Activated T-cell treated with anti-CD3 and anti-CD28 coated beads for 1 hour (primary cell): ENCODE measurements around the gene GPLD1.
"Not testable (repeated sequence)": the region's sequence is repeated elsewhere in the genome, so short reads cannot be mapped to it uniquely, and the experiment has no call there.

Source experiments
- DNase-seq: peaks from one replicate; pipeline ENCODE4 v3.0.0-alpha.2; 2020; ENCODE audit warnings: low read depth

GPLD1 gene

GRCh38 chr6:24453921-24454320 is 35.5 kb downstream of the GPLD1 start:
- DNase-seq, result no peak

DNA sequence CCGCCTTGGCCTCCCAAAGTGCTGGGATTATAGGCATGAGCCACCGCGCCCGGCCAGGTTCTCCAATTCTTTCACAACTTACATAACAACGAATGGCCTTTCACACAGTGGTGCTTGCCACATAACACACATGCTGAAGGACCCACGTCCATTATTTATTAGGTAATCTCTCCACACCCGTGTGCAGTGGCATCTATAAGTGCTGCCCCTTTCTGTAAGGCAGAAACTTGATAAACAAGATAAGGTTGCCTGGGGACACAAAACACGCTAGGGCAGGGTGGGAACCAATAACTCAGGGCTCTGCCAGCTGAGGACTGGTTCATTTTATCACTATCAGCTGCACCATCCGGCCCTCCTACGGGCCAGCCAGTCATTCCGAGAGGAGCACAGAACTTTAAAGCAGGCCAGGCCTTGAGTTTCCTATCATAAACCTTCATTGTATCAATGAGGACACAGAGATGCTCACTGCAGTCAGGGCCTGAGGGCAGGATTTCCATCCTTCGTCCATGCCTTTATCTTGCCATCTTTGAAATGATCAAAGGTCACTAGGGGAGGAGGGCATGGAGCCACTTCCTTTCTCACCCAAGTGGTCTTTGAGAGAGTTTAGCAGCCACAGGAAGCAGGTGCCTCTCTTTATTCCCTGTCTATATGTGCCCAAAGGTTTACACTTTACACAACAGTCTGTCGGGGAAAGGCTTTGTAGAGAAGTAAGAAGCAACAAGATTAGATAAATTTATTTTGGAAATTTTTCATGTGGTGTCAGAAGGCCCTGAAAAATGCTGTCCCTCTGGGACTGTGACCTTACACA is 37.6 kb downstream of the GPLD1 start:
- no peak for DNase-seq

- no peak for DNase-seq
Observed at GRCh38 chr6:24448828-24449525, 40.4 kb downstream of the GPLD1 start.

DNA sequence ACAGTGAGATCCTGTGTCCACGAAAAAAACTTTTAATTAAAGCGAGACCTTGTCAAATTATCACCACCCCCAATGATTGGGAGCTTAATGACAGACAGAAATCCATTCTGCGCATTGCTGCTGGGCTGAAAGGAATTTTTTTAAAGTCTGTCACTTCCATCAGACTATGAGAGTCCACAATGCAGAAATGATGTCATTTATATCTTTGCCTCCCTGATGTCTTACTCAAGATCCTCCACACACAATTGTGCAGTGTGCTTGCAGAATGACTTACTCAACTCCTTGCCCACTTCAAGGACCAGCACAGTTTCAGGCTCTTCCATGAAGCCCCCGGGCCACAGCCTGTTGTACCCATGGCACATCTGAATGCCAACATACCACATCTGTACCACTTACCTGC is 41.0 kb downstream of the GPLD1 start:
- no peak for DNase-seq

- DNase-seq, result no peak
Observed at GRCh38 chr6:24446670-24447069, 42.7 kb downstream of the GPLD1 start.

DNA sequence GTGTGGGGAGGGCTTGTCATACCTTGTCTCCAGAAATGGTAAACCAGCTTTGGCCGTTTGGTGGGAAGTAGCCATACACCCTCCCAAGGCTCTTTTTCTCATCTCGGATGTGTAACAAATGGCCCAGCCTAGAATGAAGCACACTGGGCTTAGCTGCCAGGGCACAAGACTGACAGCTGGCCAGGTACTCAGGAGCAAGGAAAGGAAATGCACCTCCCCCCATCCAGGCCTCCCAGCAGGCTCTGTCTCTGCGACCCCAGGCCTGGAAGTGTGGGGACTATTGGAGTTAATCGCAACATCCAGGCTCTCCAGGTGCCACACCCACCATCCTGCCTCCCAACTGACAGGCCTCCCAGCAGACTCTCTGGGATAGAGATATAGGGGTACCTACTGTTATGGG is 43.7 kb downstream of the GPLD1 start:
- DNase-seq, result no peak

- no peak for DNase-seq
Observed at GRCh38 chr6:24444588-24444987, 44.8 kb downstream of the GPLD1 start.

DNA sequence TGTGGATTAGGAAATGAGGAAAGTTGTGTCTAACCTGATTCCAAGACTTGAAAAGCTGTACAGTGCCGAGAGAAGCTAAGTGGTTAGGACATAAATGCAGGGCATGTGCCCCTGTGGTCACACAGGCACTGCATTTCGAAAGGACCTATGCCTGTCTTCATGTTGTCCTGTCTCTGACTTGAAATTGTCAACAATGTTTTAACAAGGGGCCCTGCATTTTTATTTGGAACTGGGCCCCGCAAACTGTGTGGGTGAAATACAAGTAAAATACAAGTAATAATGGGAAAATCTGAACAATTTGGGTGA is 47.8 kb downstream of the GPLD1 start:
- DNase-seq, result no peak

GRCh38 chr6:24440897-24441598 is 48.3 kb downstream of the GPLD1 start:
- DNase-seq, result no peak

DNA sequence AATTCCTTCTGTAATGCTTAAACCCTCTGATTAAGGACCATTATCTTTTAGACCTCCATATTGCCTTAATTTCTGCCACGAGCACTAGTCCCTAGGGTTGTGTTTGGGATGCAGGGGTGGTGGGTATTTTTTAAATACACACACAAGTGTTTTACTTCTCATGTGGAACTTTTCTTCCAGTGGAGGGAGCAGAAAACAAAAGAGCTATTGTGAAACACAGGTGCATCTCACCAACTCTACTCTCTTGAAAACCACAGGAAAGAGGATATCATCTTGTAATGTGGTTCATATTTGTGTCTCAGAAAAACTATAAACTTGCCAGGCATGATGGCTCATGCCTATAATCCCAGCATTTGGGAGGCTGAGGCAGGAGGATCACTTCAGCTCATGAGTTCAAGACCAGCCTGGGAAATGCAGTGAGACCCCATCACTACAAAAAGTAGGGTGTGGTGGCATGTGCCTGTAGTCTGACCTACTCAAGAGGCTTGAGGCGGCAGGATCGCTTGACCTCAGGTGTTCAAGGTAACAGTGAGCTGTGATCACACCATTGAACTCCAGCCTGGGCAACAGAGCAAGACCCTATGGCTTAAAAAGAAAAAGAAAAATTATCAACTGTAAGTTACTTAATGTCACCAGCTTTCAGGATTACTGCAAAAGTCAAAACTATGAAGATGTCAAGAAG is 49.4 kb downstream of the GPLD1 start:
- DNase-seq, result no peak

DNA sequence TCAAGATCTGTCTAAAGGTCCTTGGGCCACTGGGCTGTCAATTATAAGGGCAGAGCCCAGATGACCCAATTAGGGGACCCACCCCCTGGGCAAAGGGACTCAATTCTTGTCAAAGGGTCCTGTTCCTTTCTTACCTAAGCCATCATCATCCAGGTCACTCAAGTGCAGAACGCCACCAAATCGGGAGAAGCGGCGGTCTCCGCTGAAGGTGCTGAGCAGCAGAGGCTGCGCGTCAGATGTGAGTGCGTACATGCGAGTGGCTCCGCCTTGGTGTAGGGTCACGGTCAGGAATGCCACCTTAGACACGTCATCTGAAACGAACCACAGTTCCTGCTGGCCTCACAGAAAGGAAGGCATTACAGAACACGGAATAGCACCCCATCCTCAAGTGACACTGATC is 52.4 kb downstream of the GPLD1 start:
- DNase-seq, result no peak

DNA sequence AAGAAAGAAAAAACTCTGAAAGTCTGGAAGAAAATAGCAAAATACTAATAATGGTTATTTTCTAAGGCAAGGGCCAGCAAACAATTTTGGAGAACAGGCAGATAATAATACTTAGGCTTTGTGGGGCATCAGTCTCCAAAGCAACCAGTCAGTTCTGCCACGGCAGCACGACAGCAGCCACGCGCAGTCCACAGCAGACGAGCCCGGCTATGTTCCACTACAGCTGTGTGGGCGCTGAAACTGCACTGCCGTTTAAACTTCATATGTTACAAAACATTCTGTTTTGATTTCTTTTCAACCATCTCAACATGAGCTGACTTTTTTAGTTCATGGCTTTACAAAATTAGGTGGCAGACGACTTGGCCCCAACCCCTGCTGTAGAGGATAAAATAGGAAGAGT is 56.8 kb downstream of the GPLD1 start:
- no peak for DNase-seq

DNA sequence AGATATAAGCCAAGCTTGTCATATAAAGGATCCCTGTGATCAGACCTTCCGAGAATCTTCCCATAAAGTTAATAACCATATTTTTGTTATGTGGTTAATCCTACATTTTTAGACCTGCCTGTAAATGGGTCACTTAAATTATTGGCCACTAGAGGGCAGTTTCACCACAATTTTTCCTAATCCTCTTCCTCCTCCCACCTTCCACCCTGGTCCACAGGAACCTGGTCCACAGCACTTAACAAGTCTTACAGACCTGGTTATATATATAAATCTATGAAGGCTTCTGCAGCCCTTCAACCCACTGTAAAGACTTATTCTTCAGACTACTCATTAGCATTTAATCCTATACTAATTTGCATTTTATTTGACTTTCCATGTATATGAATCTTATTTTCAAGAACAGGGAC is 58.3 kb downstream of the GPLD1 start:
- DNase-seq, result no peak

GRCh38 chr6:24430086-24430485 is 59.3 kb downstream of the GPLD1 start:
- DNase-seq, result no peak

GRCh38 chr6:24429146-24429545 is 60.2 kb downstream of the GPLD1 start:
- no peak for DNase-seq

- no peak for DNase-seq
Observed at GRCh38 chr6:24428615-24429014, 60.8 kb downstream of the GPLD1 start.

- no peak for DNase-seq
Observed at GRCh38 chr6:24426729-24427446, 62.5 kb downstream of the GPLD1 start.

DNA sequence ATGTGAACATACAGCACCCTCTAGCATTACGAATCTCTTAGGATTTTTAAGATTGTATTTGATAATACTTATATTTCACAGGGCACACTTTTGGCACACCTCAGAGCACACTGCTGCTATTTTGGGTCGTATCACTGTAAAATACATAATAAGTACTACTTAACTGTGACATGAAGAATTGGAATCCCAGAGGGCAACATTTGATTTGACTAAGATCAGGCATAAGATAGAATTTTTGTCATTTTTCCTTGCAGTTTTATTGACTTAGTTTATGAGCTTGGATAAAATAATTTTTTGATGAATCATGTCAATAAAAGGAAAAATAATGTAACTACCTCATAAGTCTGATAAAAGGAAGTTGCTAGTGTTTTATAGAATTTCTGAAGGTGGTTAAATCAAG is 64.3 kb downstream of the GPLD1 start:
- DNase-seq, result no peak

DNA sequence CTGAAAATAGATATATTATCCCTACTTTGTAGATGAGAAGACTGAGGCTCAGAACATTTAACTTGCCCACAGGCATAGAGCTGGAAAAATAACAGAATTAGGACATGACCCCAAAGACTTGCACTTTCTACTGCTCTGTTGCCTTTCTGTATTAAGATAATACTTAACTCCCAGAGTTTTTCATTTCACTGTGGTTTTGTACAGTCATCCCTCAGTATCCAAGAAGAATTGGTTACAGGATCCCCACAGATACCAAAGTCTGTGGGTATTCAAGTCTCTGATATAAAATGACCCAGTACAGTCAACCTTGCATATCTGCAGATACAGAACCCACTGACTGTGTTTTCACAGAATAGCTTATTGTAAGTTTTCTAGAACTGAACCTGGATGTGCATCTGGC is 69.9 kb downstream of the GPLD1 start:
- DNase-seq, result no peak

GRCh38 chr6:24415753-24416152 is 73.6 kb downstream of the GPLD1 start:
- no peak for DNase-seq

GRCh38 chr6:24414531-24414930 is 74.8 kb downstream of the GPLD1 start:
- DNase-seq, result not testable (repeated sequence)

GRCh38 chr6:24412294-24412693 is 77.1 kb downstream of the GPLD1 start:
- DNase-seq, result no peak
